IMR-90 (cell line): ENCODE results near the gene SRMS.

Source experiments
- BHLHE40 ChIP-seq: fragments of 150-350 bp; IDR thresholded peaks from 2 replicates; pipeline ENCODE4 v1.6.1; 2016; ENCODE audit warnings: mild to moderate bottlenecking, low read depth, low read length
- CEBPB ChIP-seq: IDR thresholded peaks from 2 replicates; pipeline ENCODE4 v1.6.1; 2012; ENCODE audit warnings: low read depth, low read length, improper control_type of control experiment
- CTCF ChIP-seq: conservative IDR thresholded peaks from 2 replicates; pipeline ENCODE4 v1.5.1; 2012; ENCODE audit warnings: mild to moderate bottlenecking, low read depth, low read length, improper control_type of control experiment
- POLR2A ChIP-seq: IDR thresholded peaks from 2 replicates; pipeline ENCODE4 v1.6.1; 2012; ENCODE audit warnings: mild to moderate bottlenecking, low read depth, low read length
- RAD21 ChIP-seq: IDR thresholded peaks from 2 replicates; pipeline ENCODE4 v1.6.1; 2012; ENCODE audit warnings: low read length, improper control_type of control experiment
- RCOR1 ChIP-seq: IDR thresholded peaks from 2 replicates; pipeline ENCODE4 v1.6.1; 2012; ENCODE audit warnings: mild to moderate bottlenecking, low read length, improper control_type of control experiment; ENCODE audit not compliant: insufficient replicate concordance
- TF ChIP-seq, protein P1 (sequence below): fragments of 150-350 bp; IDR thresholded peaks from 2 replicates; pipeline ENCODE4 v1.6.1; 2017; ENCODE audit warnings: mild to moderate bottlenecking, antibody characterized with exemption, low read length, low read depth

GRCh38 chr20:63525971-63526370, 21.6 kb downstream of the SRMS start:
- no peak for TF ChIP-seq POLR2A
- TF ChIP-seq CTCF = no peak
- no peak for TF ChIP-seq BHLHE40
- TF ChIP-seq, protein P1, sequence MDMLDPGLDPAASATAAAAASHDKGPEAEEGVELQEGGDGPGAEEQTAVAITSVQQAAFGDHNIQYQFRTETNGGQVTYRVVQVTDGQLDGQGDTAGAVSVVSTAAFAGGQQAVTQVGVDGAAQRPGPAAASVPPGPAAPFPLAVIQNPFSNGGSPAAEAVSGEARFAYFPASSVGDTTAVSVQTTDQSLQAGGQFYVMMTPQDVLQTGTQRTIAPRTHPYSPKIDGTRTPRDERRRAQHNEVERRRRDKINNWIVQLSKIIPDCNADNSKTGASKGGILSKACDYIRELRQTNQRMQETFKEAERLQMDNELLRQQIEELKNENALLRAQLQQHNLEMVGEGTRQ = no peak
- TF ChIP-seq RCOR1 = no peak
- no peak for TF ChIP-seq RAD21
- TF ChIP-seq CEBPB = no peak
